GM10266 (cell line): ENCODE results near the gene CYP1B1.
"Not testable (repeated sequence)": the region's sequence is repeated elsewhere in the genome, so short reads cannot be mapped to it uniquely, and the experiment has no call there.

Source experiments
- DNase-seq: peaks from one replicate; pipeline ENCODE4 v3.0.0; 2012; ENCODE audit errors: extremely low spot score
- CTCF ChIP-seq: IDR thresholded peaks from 2 replicates; pipeline ENCODE4 v1.5.1; 2012; ENCODE audit warnings: mild to moderate bottlenecking, low read depth; ENCODE audit not compliant: control insufficient read depth, insufficient read depth; ENCODE audit errors: missing control alignments

CYP1B1 gene

GRCh38 chr2:38093527-38094165 lies 17.7 kb upstream of the CYP1B1 start:
- no peak for TF ChIP-seq CTCF
- no peak for DNase-seq

- TF ChIP-seq CTCF: no peak
- DNase-seq: no peak
Measured at GRCh38 chr2:38092196-38092902, 16.4 kb upstream of the CYP1B1 start.

- no peak for DNase-seq
- no peak for TF ChIP-seq CTCF
Measured at GRCh38 chr2:38091760-38092159, 15.8 kb upstream of the CYP1B1 start.

GRCh38 chr2:38090928-38091327 lies 15.0 kb upstream of the CYP1B1 start:
- no peak for DNase-seq

GRCh38 chr2:38090212-38090611 lies 14.3 kb upstream of the CYP1B1 start:
- not testable (repeated sequence) for DNase-seq

More at GRCh38 chr2:38090928-38091327, 15.0 kb upstream of the CYP1B1 start:
- TF ChIP-seq CTCF: no peak

GRCh38 chr2:38085998-38086698 lies 10.2 kb upstream of the CYP1B1 start:
- DNase-seq: not testable (repeated sequence)

- DNase-seq: not testable (repeated sequence)
Measured at GRCh38 chr2:38084556-38084955, 8.6 kb upstream of the CYP1B1 start.

GRCh38 chr2:38082727-38083126 lies 6.8 kb upstream of the CYP1B1 start:
- DNase-seq: not testable (repeated sequence)

GRCh38 chr2:38080346-38080745 lies 4.4 kb upstream of the CYP1B1 start:
- no peak for DNase-seq
- TF ChIP-seq CTCF: no peak
